IMR-90 (cell line): ENCODE results near the gene YJEFN3. TPM values are rescaled to one million over a fixed set of nuclear protein-coding genes. Genes with fewer than 3 reads are reported as not detected.
A peak's percentile ranks its signal among the peaks of the same experiment; 100 is the strongest.

ENCODE experiments used
- ATAC-seq: fragments of 200-7000 bp; cut with Tn5 transposase; 2 replicates; pipeline ENCODE4 v1.9.1; 2020; ENCODE audit warnings: low read depth, mild to moderate bottlenecking, moderate library complexity
- BruUV-seq: library from RNA; stranded (reverse); fragments of 400-500 nt; replicated peaks from 2 replicates; lab custom pipeline; 2021; lab: Mats Ljungman, UMichigan
- CTCF ChIA-PET: fragments of 300-600 bp; formaldehyde crosslinking; extraction: SDS; loops from one replicate; lab custom pipeline; 2021; ENCODE audit warnings: antibody characterized with exemption; lab: Yijun Ruan, JAX
- POLR2A ChIA-PET: fragments of 300-600 bp; sonication (Branson Sonifier 250); formaldehyde crosslinking; loops from one replicate; lab custom pipeline; 2022; ENCODE audit warnings: antibody characterized with exemption; ENCODE audit not compliant: unreplicated experiment; lab: Charles Lee
- DNase-seq: peaks from one replicate; pipeline ENCODE4 v3.0.0; 2013
- H2AFZ ChIP-seq: replicated peaks from 2 replicates; pipeline ENCODE3; 2013; ENCODE audit warnings: low read length, mild to moderate bottlenecking; ENCODE audit not compliant: poor library complexity
- H2AK5ac ChIP-seq: 2 replicates; pipeline ENCODE4 v1.6.1; 2013; ENCODE audit warnings: low read depth, low read length, inconsistent platforms
- H2AK9ac ChIP-seq: replicated peaks from 2 replicates; pipeline ENCODE3; 2013; ENCODE audit warnings: mild to moderate bottlenecking, low read depth, low read length, moderate library complexity; ENCODE audit not compliant: poor library complexity
- H2BK120ac ChIP-seq: 2 replicates; pipeline ENCODE4 v1.6.1; 2013; ENCODE audit warnings: low read depth, low read length, inconsistent platforms
- H2BK15ac ChIP-seq: 3 replicates; pipeline ENCODE4 v1.6.1; 2013; ENCODE audit warnings: low read depth, low read length, inconsistent platforms
- H2BK20ac ChIP-seq: 2 replicates; pipeline ENCODE4 v1.6.1; 2013; ENCODE audit warnings: low read depth, mild to moderate bottlenecking, inconsistent platforms, low read length, moderate library complexity
- H2BK5ac ChIP-seq: 2 replicates; pipeline ENCODE4 v1.6.1; 2013; ENCODE audit warnings: mild to moderate bottlenecking, low read depth, low read length, inconsistent platforms; ENCODE audit not compliant: poor library complexity, severe bottlenecking
- H3K14ac ChIP-seq: replicated peaks from 2 replicates; pipeline ENCODE4 v1.6.1; 2013; ENCODE audit warnings: low read depth, low read length, inconsistent platforms
- H3K18ac ChIP-seq: 2 replicates; pipeline ENCODE4 v1.6.1; 2013; ENCODE audit warnings: low read depth, low read length, control low read depth
- H3K23ac ChIP-seq: 2 replicates; pipeline ENCODE4 v1.6.1; 2013; ENCODE audit warnings: low read depth, low read length, inconsistent platforms
- H3K27ac ChIP-seq: 2 replicates; pipeline ENCODE4 v1.5.1; 2013; ENCODE audit warnings: mild to moderate bottlenecking, control low read depth, low read length; ENCODE audit not compliant: insufficient read depth
- H3K27me3 ChIP-seq: 2 replicates; pipeline ENCODE4 v1.6.1; 2013; ENCODE audit warnings: low read length; ENCODE audit not compliant: control insufficient read depth, insufficient read depth
- H3K36me3 ChIP-seq: 2 replicates; pipeline ENCODE4 v1.6.1; 2013; ENCODE audit warnings: low read length, mixed read lengths; ENCODE audit not compliant: control insufficient read depth, insufficient read depth
- H3K4ac ChIP-seq: 2 replicates; pipeline ENCODE4 v1.6.1; 2013; ENCODE audit warnings: low read depth, low read length, inconsistent platforms
- H3K4me1 ChIP-seq: 2 replicates; pipeline ENCODE4 v1.6.1; 2013; ENCODE audit warnings: low read length, mixed read lengths; ENCODE audit not compliant: control insufficient read depth, insufficient read depth
- H3K4me2 ChIP-seq: 2 replicates; pipeline ENCODE4 v1.6.1; 2013; ENCODE audit warnings: low read depth, mild to moderate bottlenecking, control low read depth, low read length, moderate library complexity
- H3K4me3 ChIP-seq: 2 replicates; pipeline ENCODE4 v1.5.1; 2013; ENCODE audit warnings: low read depth, mild to moderate bottlenecking, control low read depth, low read length, moderate library complexity; ENCODE audit not compliant: insufficient read depth
- H3K56ac ChIP-seq: 2 replicates; pipeline ENCODE4 v1.6.1; 2013; ENCODE audit warnings: low read length, inconsistent platforms; ENCODE audit not compliant: insufficient read depth; ENCODE audit errors: extremely low read depth
- H3K79me1 ChIP-seq, 2 experiments: 2 replicates each; pipeline ENCODE4 v1.6.1; 2013; ENCODE audit warnings: low read length in 2 of 2, inconsistent platforms in 1 of 2, low read depth in 1 of 2
- H3K9ac ChIP-seq: 2 replicates; pipeline ENCODE4 v1.6.1; 2013; ENCODE audit warnings: low read depth, low read length, control low read depth
- H3K9me1 ChIP-seq: 2 replicates; pipeline ENCODE4 v1.6.1; 2013; ENCODE audit warnings: low read length, inconsistent platforms; ENCODE audit not compliant: insufficient read depth
- H3K9me3 ChIP-seq: 2 replicates; pipeline ENCODE4 v1.6.1; 2013; ENCODE audit warnings: low read length; ENCODE audit not compliant: control insufficient read depth, insufficient read depth
- H4K20me1 ChIP-seq: 2 replicates; pipeline ENCODE4 v1.6.1; 2013; ENCODE audit warnings: low read length, inconsistent platforms; ENCODE audit not compliant: insufficient read depth
- H4K5ac ChIP-seq: 2 replicates; pipeline ENCODE4 v1.6.1; 2013; ENCODE audit warnings: mild to moderate bottlenecking, low read depth, low read length, control low read depth
- H4K8ac ChIP-seq, 2 experiments: 2 replicates each; pipeline ENCODE4 v1.6.1; 2013; ENCODE audit warnings: low read depth in 2 of 2, low read length in 2 of 2, control low read depth in 1 of 2, inconsistent platforms in 1 of 2
- H4K91ac ChIP-seq: 2 replicates; pipeline ENCODE4 v1.6.1; 2013; ENCODE audit warnings: low read depth, low read length, inconsistent platforms; ENCODE audit not compliant: insufficient read depth
- BHLHE40 ChIP-seq: fragments of 150-350 bp; IDR thresholded peaks from 2 replicates; pipeline ENCODE4 v1.6.1; 2016; ENCODE audit warnings: mild to moderate bottlenecking, low read depth, low read length
- CEBPB ChIP-seq: IDR thresholded peaks from 2 replicates; pipeline ENCODE4 v1.6.1; 2012; ENCODE audit warnings: low read depth, low read length, improper control_type of control experiment
- CHD1 ChIP-seq: IDR thresholded peaks from 2 replicates; pipeline ENCODE4 v1.6.1; 2012; ENCODE audit warnings: low read depth, low read length, improper control_type of control experiment
- CTCF ChIP-seq: conservative IDR thresholded peaks from 2 replicates; pipeline ENCODE4 v1.5.1; 2012; ENCODE audit warnings: mild to moderate bottlenecking, low read depth, low read length, improper control_type of control experiment
- ELK1 ChIP-seq: fragments of 150-350 bp; IDR thresholded peaks from 2 replicates; pipeline ENCODE4 v1.6.1; 2016; ENCODE audit warnings: low read depth, mild to moderate bottlenecking, low read length, moderate library complexity, borderline replicate concordance
- FOS ChIP-seq: fragments of 150-350 bp; IDR thresholded peaks from 2 replicates; pipeline ENCODE4 v1.6.1; 2016; ENCODE audit warnings: low read depth, low read length
- MAFK ChIP-seq: IDR thresholded peaks from 2 replicates; pipeline ENCODE4 v1.6.1; 2012; ENCODE audit warnings: low read depth, low read length, improper control_type of control experiment
- MAZ ChIP-seq: IDR thresholded peaks from 2 replicates; pipeline ENCODE4 v1.6.1; 2012; ENCODE audit warnings: low read depth, mild to moderate bottlenecking, low read length, improper control_type of control experiment, moderate library complexity, borderline replicate concordance
- MXI1 ChIP-seq: IDR thresholded peaks from 2 replicates; pipeline ENCODE4 v1.6.1; 2012; ENCODE audit warnings: low read depth, mild to moderate bottlenecking, low read length, moderate library complexity, borderline replicate concordance
- NFE2L2 ChIP-seq: fragments of 150-350 bp; IDR thresholded peaks from 2 replicates; pipeline ENCODE4 v1.6.1; 2016; ENCODE audit warnings: low read depth, mild to moderate bottlenecking, low read length
- POLR2A ChIP-seq: IDR thresholded peaks from 2 replicates; pipeline ENCODE4 v1.6.1; 2012; ENCODE audit warnings: mild to moderate bottlenecking, low read depth, low read length
- RAD21 ChIP-seq: IDR thresholded peaks from 2 replicates; pipeline ENCODE4 v1.6.1; 2012; ENCODE audit warnings: low read length, improper control_type of control experiment
- RCOR1 ChIP-seq: IDR thresholded peaks from 2 replicates; pipeline ENCODE4 v1.6.1; 2012; ENCODE audit warnings: mild to moderate bottlenecking, low read length, improper control_type of control experiment; ENCODE audit not compliant: insufficient replicate concordance
- RFX5 ChIP-seq: IDR thresholded peaks from 2 replicates; pipeline ENCODE4 v1.8.0; 2012; ENCODE audit warnings: low read depth, mild to moderate bottlenecking, low read length, moderate library complexity
- SMC3 ChIP-seq: fragments of 150-350 bp; IDR thresholded peaks from 2 replicates; pipeline ENCODE4 v1.6.1; 2016; ENCODE audit warnings: low read depth, mild to moderate bottlenecking, antibody characterized with exemption, low read length, moderate library complexity
- WGBS, 2 experiments: methylation state at CpG; one replicate each; pipeline versions ENCODE4 v1.1.5 to v1.1.7; 2013; ENCODE audit warnings: missing lambda C conversion rate in 2 of 2; ENCODE audit not compliant: insufficient read length in 1 of 2; ENCODE audit errors: extremely low coverage in 2 of 2; 5-methylcytosine and 5-hydroxymethylcytosine counted together
- dilution Hi-C: fragments of 300-500 bp; cut with HindIII; formaldehyde crosslinking; loops from one replicate; pipeline ENCODE4 v1.14.3; 2018; ENCODE audit warnings: low sequenced_read_pairs; ENCODE audit not compliant: unreplicated experiment
- in situ Hi-C: fragments of 300-500 bp; cut with MboI; formaldehyde crosslinking; loops from 3 replicates; pipeline ENCODE4 v1.14.3; 2019; ENCODE audit warnings: low sequenced_read_pairs, inconsistent platforms, mixed read lengths
- intact Hi-C: fragments of 100-400 bp; cut with micrococcal nuclease; formaldehyde crosslinking; loops from 2 replicates; pipeline ENCODE4 v1.10.0; 2022
- polyA plus RNA-seq, 3 experiments: library from polyadenylated mRNA; depleted of rRNA; stranded (reverse); fragments of >200 nt; gene quantifications; 2 replicates each; pipeline ENCODE4 v1.2.3, GENCODE V29; 2012; ENCODE audit warnings: low replicate concordance in 1 of 3
- total RNA-seq: library from RNA; depleted of rRNA; stranded (reverse); fragments of >200 nt; gene quantifications from 2 replicates; pipeline ENCODE4 v1.2.3, GENCODE V29; 2012
- TF ChIP-seq, protein P1 (sequence below): fragments of 150-350 bp; IDR thresholded peaks from 2 replicates; pipeline ENCODE4 v1.6.1; 2017; ENCODE audit warnings: mild to moderate bottlenecking, antibody characterized with exemption, low read length, low read depth

Gene YJEFN3
- total and polyA plus RNA-seq, 2 of the 4 experiments (the other 2 are of a cell fraction), result 0.72 to 4.0 TPM

DNA sequence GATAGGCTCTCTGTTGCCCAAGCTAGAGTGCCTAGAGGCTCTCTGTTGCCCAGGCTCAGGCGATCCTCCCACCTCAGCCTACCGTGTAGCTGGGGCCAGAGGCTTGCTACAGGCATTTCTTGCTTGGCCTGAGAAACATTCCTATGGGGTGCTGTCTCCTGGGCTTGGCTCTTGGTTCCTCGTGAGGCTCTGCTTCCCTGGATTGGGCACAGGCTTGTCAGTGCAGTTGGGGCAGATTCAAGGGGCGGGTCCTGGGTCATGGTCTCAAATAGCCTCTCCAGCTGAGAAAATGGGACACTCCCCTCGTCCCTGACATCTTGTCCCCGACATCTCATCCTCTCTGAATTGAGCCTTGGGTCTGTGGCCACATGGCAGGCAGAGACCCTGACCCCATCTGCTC, 18.3 kb upstream of the YJEFN3 start:
- intact Hi-C loops, result no loop called here
- WGBS, 2 experiments, result 39% methylated on average over 3 of the region's 6 CpGs; no CpG with 5 or more reads in 1 of the 2 experiments
- Histone ChIP-seq H4K91ac (no peak overlapping the region), H3K23ac (no peak overlapping the region), H2BK120ac (no peak overlapping the region), H3K9me3 (0 out of 2 replicates have a peak, but pooled peaks cover 3% of the 10 kb centered on the region), H2BK20ac (no peak overlapping the region), H3K4me3 (no peak overlapping the region), H2AFZ (no peak overlapping the region), H2BK15ac (no peak overlapping the region), H3K27me3 (no peaks in the 10 kb centered on the region), H3K14ac (no peak overlapping the region), H3K4ac (no peak overlapping the region), H2AK5ac (no peak overlapping the region), H3K36me3 (peaks cover 13% of the 10 kb centered on the region), H3K27ac (no peak overlapping the region), H3K9me1 (peaks cover 5% of the 10 kb centered on the region; the same call in 1 of the 2 replicates), H3K56ac (no peak overlapping the region), H3K4me1 (peaks cover under 1% of the 10 kb centered on the region; the same call in 1 of the 2 replicates), H3K79me1 (peaks cover 0 to 7% of the 10 kb centered on the region in 2 experiments; a peak in 1 of 4 replicates), H3K4me2 (no peak overlapping the region), H2BK5ac (no peak overlapping the region), H4K20me1 (no peaks in the 10 kb centered on the region; the same call in 1 of the 2 replicates), H4K5ac (no peak overlapping the region), H4K8ac (no peak overlapping the region), H2AK9ac (no peak overlapping the region), H3K18ac (no peak overlapping the region), H3K9ac (no peak overlapping the region)
- ChIA-PET CTCF (no interaction called here), POLR2A (no interaction called here)
- no peak for DNase-seq
- peak; percentile 46 for ATAC-seq
- dilution Hi-C loops, result no loop called here
- no TSS peak for BruUV-seq
- in situ Hi-C loops, result no loop called here
- no peak for TF ChIP-seq CHD1
- TF ChIP-seq MXI1, result no peak
- no peak for TF ChIP-seq MAFK
- no peak for TF ChIP-seq NFE2L2
- no peak for TF ChIP-seq RAD21
- no peak for TF ChIP-seq CTCF
- no peak for TF ChIP-seq CEBPB
- TF ChIP-seq SMC3, result no peak
- no peak for TF ChIP-seq POLR2A
- TF ChIP-seq ELK1, result no peak
- TF ChIP-seq FOS, result no peak
- TF ChIP-seq MAZ, result no peak
- no peak for TF ChIP-seq BHLHE40
- no peak for TF ChIP-seq RCOR1
- no peak for TF ChIP-seq RFX5
- TF ChIP-seq, protein P1, sequence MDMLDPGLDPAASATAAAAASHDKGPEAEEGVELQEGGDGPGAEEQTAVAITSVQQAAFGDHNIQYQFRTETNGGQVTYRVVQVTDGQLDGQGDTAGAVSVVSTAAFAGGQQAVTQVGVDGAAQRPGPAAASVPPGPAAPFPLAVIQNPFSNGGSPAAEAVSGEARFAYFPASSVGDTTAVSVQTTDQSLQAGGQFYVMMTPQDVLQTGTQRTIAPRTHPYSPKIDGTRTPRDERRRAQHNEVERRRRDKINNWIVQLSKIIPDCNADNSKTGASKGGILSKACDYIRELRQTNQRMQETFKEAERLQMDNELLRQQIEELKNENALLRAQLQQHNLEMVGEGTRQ, result no peak
